DND-41 (cell line): ENCODE measurements around the gene UBE3B.

Experiments used
- CTCF ChIP-seq: IDR thresholded peaks from 2 replicates; pipeline ENCODE4 v1.5.1; 2012; ENCODE audit warnings: borderline replicate concordance, low read length, moderate library complexity, mild to moderate bottlenecking; ENCODE audit not compliant: poor library complexity, severe bottlenecking; ENCODE audit errors: extremely low read depth
- EZH2 ChIP-seq: IDR thresholded peaks from 3 replicates; pipeline ENCODE4 v1.6.1; 2012; ENCODE audit warnings: borderline replicate concordance, low read depth, mild to moderate bottlenecking, moderate library complexity, low read length, inconsistent platforms; ENCODE audit not compliant: severe bottlenecking

GRCh38 chr12:109519787-109520186 lies 42.4 kb downstream of the UBE3B start:
- TF ChIP-seq EZH2: no peak
- TF ChIP-seq CTCF: no peak
